ENCODE data around the gene TIGD6. TPM values are rescaled to one million over a fixed set of nuclear protein-coding genes. Genes with fewer than 3 reads are reported as not detected.
A peak's percentile ranks its signal among the peaks of the same experiment; 100 is the strongest.
"Not testable (repeated sequence)": the region's sequence is repeated elsewhere in the genome, so short reads cannot be mapped to it uniquely, and the experiment has no call there.

TIGD6 gene
- polyA plus RNA-seq (ENCODE audit: insufficient read length in 4 of 4), result 1 to 10 TPM; 5.6 to 7.5 (median 6.8) TPM

- peak; percentile 68 to 94 (median 84) for DNase-seq (ENCODE audit: low read depth in 4 of 4, low spot score in 2 of 4)
These were observed at the start of gene TIGD6, which contains the start of gene HMGXB3 for GRCh38 chr5:150000256-150000989. Gene TIGD6, minus strand, starts transcription at chr5:150000654. Its CDS starts 4,306 bp downstream, at chr5:149996348. Gene HMGXB3, plus strand, starts transcription at chr5:150000739. Its CDS starts 4,114 bp downstream, at chr5:150004853.

- DNase-seq (ENCODE audit: low read depth in 4 of 4, low spot score in 2 of 4), result no peak
These were observed 45.6 kb upstream of the TIGD6 start for GRCh38 chr5:150046031-150046430.

- no peak for DNase-seq (ENCODE audit: low read depth in 4 of 4, low spot score in 2 of 4)
These were observed 45.1 kb upstream of the TIGD6 start for GRCh38 chr5:150045549-150045948.

- DNase-seq (ENCODE audit: low read depth in 4 of 4, low spot score in 2 of 4), result no peak
These were observed 44.3 kb upstream of the TIGD6 start for GRCh38 chr5:150044712-150045111.

- DNase-seq (ENCODE audit: low read depth in 4 of 4, low spot score in 2 of 4), result no peak
These were observed 43.9 kb upstream of the TIGD6 start for GRCh38 chr5:150044329-150044681.

- no peak for DNase-seq (ENCODE audit: low read depth in 4 of 4, low spot score in 2 of 4)
These were observed 43.3 kb upstream of the TIGD6 start for GRCh38 chr5:150043657-150044328.

- DNase-seq (ENCODE audit: low read depth in 4 of 4, low spot score in 2 of 4), result no peak
These were observed 42.0 kb upstream of the TIGD6 start for GRCh38 chr5:150042459-150042858.

- DNase-seq (ENCODE audit: low read depth in 4 of 4, low spot score in 2 of 4), result no peak
These were observed 38.1 kb upstream of the TIGD6 start for GRCh38 chr5:150038547-150038946.

GRCh38 chr5:150036513-150036912, 36.1 kb upstream of the TIGD6 start:
- no peak for DNase-seq (ENCODE audit: low read depth in 4 of 4, low spot score in 2 of 4)

GRCh38 chr5:150035139-150035895, 34.9 kb upstream of the TIGD6 start:
- no peak for DNase-seq (ENCODE audit: low read depth in 4 of 4, low spot score in 2 of 4)

GRCh38 chr5:150034662-150035061, 34.2 kb upstream of the TIGD6 start:
- DNase-seq (ENCODE audit: low read depth in 4 of 4, low spot score in 2 of 4), result no peak

GRCh38 chr5:150033334-150033733, 32.9 kb upstream of the TIGD6 start:
- DNase-seq (ENCODE audit: low read depth in 4 of 4, low spot score in 2 of 4), result no peak

- not testable (repeated sequence) for DNase-seq (ENCODE audit: low read depth in 4 of 4, low spot score in 2 of 4)
These were observed 27.6 kb upstream of the TIGD6 start for GRCh38 chr5:150028047-150028446.

- no peak for DNase-seq (ENCODE audit: low read depth in 4 of 4, low spot score in 2 of 4)
These were observed 26.3 kb upstream of the TIGD6 start for GRCh38 chr5:150026682-150027172.

- DNase-seq (ENCODE audit: low read depth in 4 of 4, low spot score in 2 of 4), result no peak
These were observed 24.0 kb upstream of the TIGD6 start for GRCh38 chr5:150024346-150024984.

- no peak for DNase-seq (ENCODE audit: low read depth in 4 of 4, low spot score in 2 of 4)
These were observed 22.7 kb upstream of the TIGD6 start for GRCh38 chr5:150023136-150023535.

- DNase-seq (ENCODE audit: low read depth in 4 of 4, low spot score in 2 of 4), result no peak
These were observed 22.2 kb upstream of the TIGD6 start for GRCh38 chr5:150022681-150023080.

- no peak for DNase-seq (ENCODE audit: low read depth in 4 of 4, low spot score in 2 of 4)
These were observed 21.7 kb upstream of the TIGD6 start for GRCh38 chr5:150022158-150022531.

GRCh38 chr5:150021491-150022157, 21.2 kb upstream of the TIGD6 start:
- no peak for DNase-seq (ENCODE audit: low read depth in 4 of 4, low spot score in 2 of 4)

GRCh38 chr5:150020249-150020648, 19.8 kb upstream of the TIGD6 start:
- no peak for DNase-seq (ENCODE audit: low read depth in 4 of 4, low spot score in 2 of 4)

All from left renal cortex interstitium (tissue), 4 donors.